Measurements from ENCODE around the gene PLEKHA6.

PLEKHA6 gene

DNA sequence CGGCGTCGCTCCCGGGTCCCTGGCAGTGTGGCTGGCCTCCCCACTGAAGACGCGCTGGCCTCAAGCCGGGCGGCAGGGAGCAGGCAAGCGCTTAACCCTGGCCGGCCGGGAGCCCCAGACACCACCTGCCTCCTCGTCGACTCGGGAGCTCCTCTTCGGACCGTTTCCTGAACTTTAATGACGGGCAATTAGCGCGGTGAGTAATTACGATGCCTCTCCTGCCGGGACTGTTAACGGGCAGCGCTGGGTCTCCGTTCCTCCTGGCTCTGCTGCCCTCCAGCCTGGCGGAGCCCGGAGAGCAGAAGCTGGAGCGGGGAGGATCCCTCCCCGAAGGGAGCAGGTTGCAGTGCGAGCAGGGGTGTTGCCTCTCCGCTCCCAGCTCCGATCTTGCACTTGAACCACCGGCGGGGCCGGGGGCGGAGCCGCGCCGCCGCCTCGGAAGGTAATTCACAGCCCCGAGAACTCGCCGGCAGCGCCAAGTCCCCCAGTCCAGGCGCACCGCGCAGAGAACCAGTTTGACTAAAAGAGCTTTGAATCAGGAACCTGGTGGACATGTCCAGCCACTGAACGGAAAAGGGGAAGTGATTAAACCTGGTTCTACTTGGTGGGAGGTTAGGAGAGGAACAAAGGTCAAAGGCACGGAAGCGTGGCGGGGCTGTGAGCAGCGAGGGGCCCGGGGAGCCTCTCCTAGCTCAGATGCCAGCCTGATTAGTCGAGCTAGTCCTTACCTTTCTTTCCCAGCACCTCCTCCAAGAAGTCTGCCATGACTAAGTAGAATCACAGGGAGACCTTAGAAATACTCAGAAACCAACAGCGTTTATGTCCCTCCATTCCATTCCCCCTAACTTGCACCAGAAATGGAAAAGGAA lies 18.3 kb upstream of the PLEKHA6 start:
- DNase-seq: no peak

DNA sequence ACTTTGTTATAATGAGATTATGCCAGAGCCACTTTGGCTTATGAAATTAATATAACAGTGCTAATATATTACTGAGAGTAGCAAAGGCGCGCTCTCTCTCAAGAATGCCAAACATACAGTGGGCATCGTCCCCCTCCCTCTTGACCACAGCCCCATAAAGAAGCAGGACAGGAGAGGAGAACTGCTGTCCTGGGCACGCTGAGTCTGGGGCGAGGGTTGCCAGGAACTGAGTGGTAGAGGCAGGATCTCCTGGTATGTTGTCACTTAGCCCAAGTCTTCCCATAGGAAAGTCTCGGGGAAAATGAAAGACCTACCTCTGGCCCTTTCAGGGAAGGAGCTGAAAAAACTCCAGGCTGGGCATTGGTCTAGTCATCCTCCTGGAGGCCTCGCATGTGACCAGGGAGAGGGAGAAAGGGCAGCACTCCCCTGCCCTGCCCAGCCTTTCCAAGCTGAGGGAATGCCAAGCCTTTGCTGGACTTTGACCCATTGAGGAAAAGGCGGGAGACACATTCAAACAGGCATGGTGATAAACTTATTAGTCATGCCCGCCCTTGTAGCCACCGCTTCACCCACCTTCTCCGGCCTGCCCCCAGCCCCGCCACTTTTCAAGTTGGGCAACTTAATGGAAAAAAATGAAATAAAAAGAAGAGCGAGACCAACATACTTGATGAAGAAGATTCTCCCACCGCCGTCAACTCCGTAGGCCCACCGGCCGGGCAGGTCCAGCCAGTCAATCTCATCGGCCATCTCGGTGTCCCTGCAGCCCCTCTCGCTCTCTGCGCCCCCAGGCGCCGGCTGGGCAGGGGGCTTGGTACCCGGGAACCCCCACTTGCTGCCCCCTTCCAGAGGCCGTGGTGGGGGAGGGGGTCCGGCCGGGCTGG lies 17.4 kb upstream of the PLEKHA6 start:
- DNase-seq: no peak

GRCh38 chr1:204376465-204376864 lies 16.7 kb upstream of the PLEKHA6 start:
- DNase-seq: no peak

GRCh38 chr1:204373911-204374310 lies 14.2 kb upstream of the PLEKHA6 start:
- DNase-seq: no peak

DNA sequence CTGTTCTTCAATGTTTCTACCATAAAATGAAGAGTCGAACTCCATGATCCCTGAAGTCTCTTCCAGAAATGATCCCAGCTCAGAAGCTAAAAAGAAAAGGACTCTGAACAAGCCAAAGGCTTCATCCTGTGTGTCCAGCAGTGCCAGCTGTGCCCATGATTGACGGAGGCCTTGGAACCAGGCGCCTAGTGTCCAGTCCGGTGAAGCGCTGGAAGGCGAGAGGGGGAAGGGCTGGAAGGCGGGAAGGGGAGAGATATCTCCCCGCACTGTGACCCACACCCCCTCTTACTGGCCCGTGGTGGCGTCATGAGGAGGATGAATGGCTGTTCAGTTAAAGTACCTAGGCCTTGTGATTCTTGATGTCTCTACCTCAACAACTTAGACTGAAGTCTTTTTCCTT lies 10.4 kb upstream of the PLEKHA6 start:
- DNase-seq: no peak

- DNase-seq: no peak
These were observed 9.4 kb upstream of the PLEKHA6 start for GRCh38 chr1:204368996-204369726.

DNA sequence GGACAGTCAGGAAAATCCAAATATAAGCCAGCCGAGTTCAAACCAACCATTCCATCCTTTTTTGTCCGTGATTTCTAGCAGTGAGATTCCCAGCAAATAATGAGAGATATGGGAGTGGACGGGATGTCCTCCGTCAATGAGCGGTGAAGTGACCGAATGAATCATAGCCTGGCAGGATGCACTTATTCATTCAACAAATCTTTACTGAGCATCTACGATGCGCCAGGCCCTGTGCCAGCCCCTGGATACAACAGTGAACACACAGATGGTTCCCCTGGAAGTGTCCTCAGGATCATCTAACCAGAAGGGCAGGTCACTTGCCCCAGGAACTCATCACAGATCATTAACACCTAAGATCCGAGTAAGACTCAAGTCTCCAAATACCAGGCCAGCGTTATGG lies 8.2 kb upstream of the PLEKHA6 start:
- DNase-seq: no peak

DNA sequence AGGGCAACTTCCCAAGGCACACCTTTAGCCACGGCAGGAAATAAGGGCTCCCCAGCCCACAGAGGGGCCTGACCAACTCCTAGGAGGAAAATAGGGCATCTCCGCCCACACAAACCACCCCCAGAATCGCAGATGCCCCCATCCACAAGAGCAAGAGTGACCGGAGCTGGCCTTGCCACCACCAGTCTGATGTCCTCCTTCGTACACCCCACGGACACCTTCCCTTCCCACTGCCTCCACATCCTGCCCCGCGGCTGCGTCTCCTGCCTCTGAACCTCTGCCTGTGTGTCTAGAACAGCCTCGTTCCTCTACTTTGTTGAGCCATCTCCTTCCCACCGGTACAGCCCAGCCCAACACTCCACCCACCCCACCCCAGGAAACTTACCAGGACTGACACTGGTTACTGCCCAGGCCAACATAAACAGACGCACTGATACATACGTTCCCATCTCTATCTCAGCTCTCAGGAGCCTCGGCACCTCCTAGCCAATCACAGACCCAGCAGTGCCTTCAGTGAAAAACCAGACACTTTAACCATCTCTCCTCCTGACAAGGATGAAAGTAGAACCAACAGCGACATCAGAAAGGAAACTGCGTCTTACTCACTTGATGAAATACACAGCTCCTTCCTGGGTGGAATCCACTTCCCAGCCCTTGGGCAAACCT lies 7.6 kb upstream of the PLEKHA6 start:
- DNase-seq: no peak

DNA sequence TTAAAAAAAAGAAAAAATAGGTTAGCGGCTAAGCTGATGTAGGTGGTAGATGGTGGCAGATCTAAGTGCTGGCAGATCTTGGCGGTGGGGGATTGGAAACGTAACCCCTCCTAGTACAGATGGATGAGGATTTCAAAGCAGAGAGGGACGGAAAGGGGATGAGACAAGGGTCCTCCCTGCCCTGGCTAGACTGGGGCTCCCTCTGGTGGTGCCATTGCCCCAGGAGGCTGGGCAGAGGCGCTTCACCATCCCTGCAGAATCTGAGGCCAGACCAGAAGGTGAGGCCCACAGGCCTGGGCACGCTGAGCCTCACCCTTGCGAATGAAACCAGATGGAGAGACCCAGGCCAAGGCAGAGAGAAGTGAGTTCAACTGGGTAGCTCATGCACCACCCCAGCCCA lies 7.0 kb upstream of the PLEKHA6 start:
- no peak for DNase-seq

DNA sequence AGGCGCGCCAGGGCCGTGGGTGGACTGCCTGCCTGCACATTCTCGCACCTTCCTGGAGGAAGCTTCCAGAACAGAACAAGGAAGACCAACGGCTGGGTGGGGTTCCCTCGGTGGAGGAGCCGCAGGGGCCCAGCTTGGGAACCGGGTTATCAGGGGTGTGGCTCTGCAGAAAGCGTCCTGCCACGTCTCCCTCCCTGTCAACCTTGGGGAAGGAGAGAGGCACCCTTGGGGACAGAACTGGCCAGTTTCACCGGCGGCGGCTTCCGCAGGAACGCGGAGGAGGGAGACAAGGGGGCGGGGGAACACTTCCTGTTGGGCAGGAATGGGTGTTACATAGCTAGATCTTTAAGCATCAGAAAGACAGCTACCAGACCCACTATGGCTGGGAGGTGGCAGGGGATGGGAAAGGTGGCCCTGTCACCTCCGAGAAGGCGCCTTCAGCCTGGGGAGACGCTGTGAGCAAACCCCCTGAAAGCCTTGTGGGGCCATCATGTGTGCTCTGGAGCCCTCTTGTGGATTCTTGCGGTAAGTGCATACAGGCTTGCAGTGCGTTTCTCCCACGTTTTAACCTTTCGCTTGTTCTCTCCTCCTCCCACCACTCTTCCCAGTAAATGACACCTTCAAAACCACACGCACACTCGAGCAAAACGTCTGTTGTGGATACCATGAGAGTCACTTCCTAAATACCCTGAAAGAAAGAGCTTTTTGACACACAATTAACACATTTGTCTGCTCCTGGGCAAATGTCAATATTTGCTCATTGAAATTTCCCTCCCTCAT lies 3.8 kb upstream of the PLEKHA6 start:
- peak; percentile 55 to 74 for DNase-seq

- no peak for DNase-seq
These were observed 3.2 kb upstream of the PLEKHA6 start for GRCh38 chr1:204362984-204363334.

- no peak for DNase-seq
These were observed 2.1 kb upstream of the PLEKHA6 start for GRCh38 chr1:204361781-204362180.

GRCh38 chr1:204361341-204361771 lies 1.6 kb upstream of the PLEKHA6 start:
- no peak for DNase-seq

DNA sequence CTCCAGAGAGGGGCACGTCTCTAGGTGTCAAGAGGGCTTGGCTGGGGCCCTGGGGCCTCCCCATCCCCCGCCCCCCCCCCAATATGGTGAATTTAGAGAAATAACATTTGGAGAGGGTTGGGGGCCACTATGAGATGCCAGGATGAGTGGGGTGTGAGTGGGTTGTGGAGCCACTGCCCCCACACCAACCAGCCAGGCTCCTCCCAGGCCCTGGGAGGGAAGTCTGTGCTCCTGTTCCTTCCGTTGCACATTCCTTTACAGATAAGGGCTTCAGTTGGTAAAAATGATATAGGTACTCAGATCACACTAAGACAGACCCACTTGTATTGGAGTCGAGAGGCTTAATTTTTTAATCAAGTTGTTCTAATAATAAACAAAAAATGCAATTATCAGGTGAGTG lies 585 bp upstream of the PLEKHA6 start:
- no peak for DNase-seq

DNA sequence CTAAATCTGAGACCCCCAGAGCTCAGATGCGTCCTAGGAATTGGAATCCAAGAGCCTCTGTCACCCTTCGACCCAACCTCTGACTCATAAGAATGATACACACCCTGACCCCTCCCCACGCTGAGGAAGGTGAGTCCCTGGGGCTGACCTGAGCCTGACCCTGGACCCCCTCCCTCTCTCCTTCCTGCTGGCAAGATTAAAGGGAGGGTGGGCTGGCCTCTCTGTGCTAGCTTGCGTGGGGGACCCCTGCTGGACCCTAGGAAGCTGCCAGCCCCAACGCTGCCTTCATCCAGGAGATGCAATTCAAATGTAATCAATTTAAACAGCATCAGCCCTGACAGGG lies 627 bp downstream of the PLEKHA6 start:
- DNase-seq: no peak

- DNase-seq: no peak
These were observed 1.1 kb downstream of the PLEKHA6 start for GRCh38 chr1:204358605-204359004.

DNA sequence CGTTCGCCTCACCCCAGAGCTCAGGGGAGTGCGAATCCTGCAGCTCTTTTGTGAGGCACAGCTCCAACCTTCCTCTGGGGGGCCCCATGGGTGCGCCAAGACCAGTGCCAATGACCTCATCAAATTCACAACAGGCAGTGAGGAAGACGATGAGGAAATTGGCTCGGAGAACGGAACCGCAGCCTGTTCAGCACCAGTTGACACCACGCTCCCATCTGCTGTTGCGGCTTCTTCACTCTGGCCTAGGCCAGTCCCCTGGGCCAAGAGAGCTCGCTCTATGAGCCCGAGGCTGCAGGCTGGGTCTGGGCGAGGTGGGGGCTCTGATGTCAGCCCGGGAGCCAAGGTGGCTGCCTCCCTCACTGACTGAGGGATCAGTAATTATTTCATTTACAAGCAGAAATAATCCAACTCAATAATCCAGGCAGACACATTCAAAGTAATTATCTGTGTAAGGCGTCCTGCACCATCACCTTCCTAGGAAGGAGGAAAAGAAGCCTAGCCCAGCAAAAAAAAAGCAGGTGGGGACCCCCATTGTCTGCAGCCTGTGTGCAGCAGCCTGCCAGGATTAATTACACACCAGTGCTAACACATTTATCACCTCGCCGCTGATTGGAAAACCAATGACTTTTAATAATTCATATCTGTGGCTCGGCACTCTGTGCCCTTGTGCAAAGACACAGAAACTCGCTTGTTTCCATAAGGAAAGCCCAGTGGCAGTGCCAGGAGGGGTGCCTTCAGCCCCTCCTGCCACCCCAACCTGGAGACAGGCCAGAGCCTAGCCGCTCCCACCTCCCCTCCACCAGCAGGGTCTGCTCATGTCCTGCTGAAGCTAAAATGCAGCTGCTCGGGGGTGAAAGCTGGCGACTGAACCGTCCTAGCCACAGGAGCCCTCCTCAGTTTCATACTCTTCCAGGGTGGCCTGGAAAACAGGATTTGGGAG lies 1.9 kb downstream of the PLEKHA6 start:
- no peak for DNase-seq

- no peak for DNase-seq
These were observed 2.7 kb downstream of the PLEKHA6 start for GRCh38 chr1:204356997-204357396.

DNA sequence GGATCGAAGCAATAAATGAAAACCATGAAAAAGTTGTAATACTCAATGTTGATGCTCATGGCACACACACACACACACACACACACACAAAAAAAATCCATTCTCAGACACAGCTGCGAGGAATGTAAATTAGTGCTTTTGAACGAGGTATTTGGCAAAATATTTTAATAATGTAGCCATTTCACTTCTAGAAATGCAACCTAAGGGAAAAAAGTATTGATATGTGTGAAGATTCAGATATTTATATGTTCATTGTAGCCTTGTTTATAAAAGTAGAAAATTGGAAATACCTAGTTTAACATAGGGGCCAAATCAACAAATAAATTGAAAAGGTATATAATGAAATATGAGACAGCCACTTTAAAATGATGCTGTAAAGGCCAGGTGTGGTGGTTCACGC lies 3.8 kb downstream of the PLEKHA6 start:
- no peak for DNase-seq

DNA sequence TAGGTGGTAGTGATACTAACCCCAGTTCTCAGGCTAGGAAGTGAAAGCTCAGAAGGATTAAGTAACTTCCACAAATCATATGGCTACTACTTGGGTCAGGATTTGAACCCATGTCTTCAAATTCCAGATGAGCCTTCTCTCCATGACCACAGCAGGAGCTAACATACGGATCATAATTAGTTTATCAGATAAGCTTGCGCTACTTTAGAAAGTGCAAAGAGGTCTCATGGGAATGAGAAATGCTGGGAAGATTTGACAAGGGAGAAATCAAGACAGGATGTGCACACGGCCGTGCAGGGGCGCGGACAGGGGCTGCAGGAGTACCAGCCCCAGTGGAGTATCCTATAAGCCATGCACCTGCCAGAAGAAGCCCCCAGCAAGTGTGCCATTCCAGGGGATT lies 5.2 kb downstream of the PLEKHA6 start:
- no peak for DNase-seq

All from NCI-H1930 (cell line).